Thymus (tissue), 11 donors: ENCODE data around the gene NPTX1. TPM values are rescaled to one million over a fixed set of nuclear protein-coding genes. Genes with fewer than 3 reads are reported as not detected.

Experiments used
- DNase-seq, 9 donors: peaks; one replicate each; pipeline ENCODE4 v3.0.0-alpha.2; 2013; ENCODE audit warnings: low spot score in 9 of 9, low read depth in 6 of 9, missing footprints in 1 of 9
- H3K27ac ChIP-seq, 2 donors: one replicate each; pipeline ENCODE4 v1.5.1; 2013; ENCODE audit warnings: control low read depth in 1 of 2, low read depth in 1 of 2, low read length in 1 of 2, mild to moderate bottlenecking in 1 of 2, moderate library complexity in 1 of 2
- H3K27me3 ChIP-seq, 2 donors: one replicate each; pipeline ENCODE4 v1.5.1; 2013; ENCODE audit warnings: low read length in 1 of 2; ENCODE audit not compliant: control insufficient read depth in 2 of 2, insufficient read depth in 1 of 2
- H3K36me3 ChIP-seq, 2 donors: one replicate each; pipeline ENCODE4 v1.5.1; 2013; ENCODE audit warnings: low read length in 1 of 2, mild to moderate bottlenecking in 1 of 2, moderate library complexity in 1 of 2; ENCODE audit not compliant: control insufficient read depth in 2 of 2, insufficient read depth in 2 of 2
- H3K4me1 ChIP-seq, 2 donors: one replicate each; pipeline ENCODE4 v1.5.1; 2013; ENCODE audit warnings: low read length in 2 of 2; ENCODE audit not compliant: control insufficient read depth in 2 of 2, insufficient read depth in 2 of 2
- H3K4me3 ChIP-seq, 2 donors: one replicate each; pipeline ENCODE4 v1.5.1; 2013; ENCODE audit warnings: low read length in 2 of 2, control low read depth in 1 of 2, mild to moderate bottlenecking in 1 of 2
- H3K9me3 ChIP-seq, 2 donors: one replicate each; pipeline ENCODE4 v1.5.1; 2013; ENCODE audit warnings: low read length in 1 of 2, mild to moderate bottlenecking in 1 of 2; ENCODE audit not compliant: control insufficient read depth in 2 of 2, insufficient read depth in 1 of 2
- WGBS: extraction: QIAGEN DNeasy Blood & Tissue Kit; methylation state at CpG from one replicate; pipeline ENCODE4 v1.1.7; 2013; 5-methylcytosine and 5-hydroxymethylcytosine counted together
- polyA plus RNA-seq: library from polyadenylated mRNA; stranded (reverse); fragments of 200-250 nt; gene quantifications from one replicate; pipeline ENCODE4 v1.2.3, GENCODE V29; 2013
- total RNA-seq: library from RNA; stranded (reverse); fragments of 120-200 nt; gene quantifications from one replicate; pipeline ENCODE4 v1.2.4, GENCODE V29; 2013
- donor health status: healthy.

Gene NPTX1
- total and polyA plus RNA-seq, 2 donors = 1.0 to 8.3 TPM

GRCh38 chr17:80444644-80444979 lies 31.8 kb downstream of the NPTX1 start:
- DNase-seq = no peak
- Histone ChIP-seq H3K4me3 (no peak overlapping the region), H3K9me3 (no peaks in the 10 kb centered on the region), H3K4me1 (no peaks in the 10 kb centered on the region), H3K27ac (no peak overlapping the region), H3K36me3 (no peaks in the 10 kb centered on the region), H3K27me3 (peaks cover 0 to 71% of the 10 kb centered on the region in 2 donors)
- WGBS = 80% methylated on average over 6 of the region's 6 CpGs

GRCh38 chr17:80443916-80444643 lies 32.3 kb downstream of the NPTX1 start:
- Histone ChIP-seq H3K27ac (no peak overlapping the region), H3K4me3 (no peak overlapping the region), H3K9me3 (no peaks in the 10 kb centered on the region), H3K27me3 (peaks cover 0 to 65% of the 10 kb centered on the region in 2 donors), H3K36me3 (no peaks in the 10 kb centered on the region), H3K4me1 (no peaks in the 10 kb centered on the region)
- WGBS = 65% methylated on average over 31 of the region's 31 CpGs
- no peak for DNase-seq

- Histone ChIP-seq H3K4me1 (no peaks in the 10 kb centered on the region), H3K27me3 (peaks cover 0 to 62% of the 10 kb centered on the region in 2 donors), H3K27ac (no peak overlapping the region), H3K9me3 (no peaks in the 10 kb centered on the region), H3K36me3 (no peaks in the 10 kb centered on the region), H3K4me3 (no peak overlapping the region)
- WGBS = 58% methylated on average over 12 of the region's 12 CpGs
- no peak for DNase-seq
Measured at GRCh38 chr17:80443498-80443897, 32.9 kb downstream of the NPTX1 start.

GRCh38 chr17:80442764-80443163 lies 33.6 kb downstream of the NPTX1 start:
- 71% methylated on average over 4 of the region's 4 CpGs for WGBS
- Histone ChIP-seq H3K27me3 (peaks cover 0 to 58% of the 10 kb centered on the region in 2 donors), H3K9me3 (no peaks in the 10 kb centered on the region), H3K27ac (no peak overlapping the region), H3K4me3 (no peak overlapping the region), H3K4me1 (no peaks in the 10 kb centered on the region), H3K36me3 (no peaks in the 10 kb centered on the region)
- no peak for DNase-seq

- Histone ChIP-seq H3K4me3 (no peak overlapping the region), H3K4me1 (no peaks in the 10 kb centered on the region), H3K36me3 (no peaks in the 10 kb centered on the region), H3K27ac (no peak overlapping the region), H3K27me3 (peaks cover 0 to 58% of the 10 kb centered on the region in 2 donors), H3K9me3 (no peaks in the 10 kb centered on the region)
- WGBS = 90% methylated on average over 12 of the region's 12 CpGs
- no peak for DNase-seq
Measured at GRCh38 chr17:80442323-80442659, 34.1 kb downstream of the NPTX1 start.

GRCh38 chr17:80441598-80442322 lies 34.6 kb downstream of the NPTX1 start:
- H3K9me3 ChIP-seq = no peaks in the 10 kb centered on the region
- H3K4me3 ChIP-seq = no peak overlapping the region
- WGBS = 97% methylated on average over 14 of the region's 14 CpGs
- no peaks in the 10 kb centered on the region for H3K4me1 ChIP-seq
- no peaks in the 10 kb centered on the region for H3K36me3 ChIP-seq
- no peak for DNase-seq
- no peak overlapping the region for H3K27ac ChIP-seq
- peaks cover 0 to 54% of the 10 kb centered on the region in 2 donors for H3K27me3 ChIP-seq

GRCh38 chr17:80441133-80441578 lies 35.3 kb downstream of the NPTX1 start:
- Histone ChIP-seq H3K4me1 (no peaks in the 10 kb centered on the region), H3K27me3 (peaks cover 0 to 48% of the 10 kb centered on the region in 2 donors), H3K27ac (no peak overlapping the region), H3K4me3 (no peak overlapping the region), H3K36me3 (no peaks in the 10 kb centered on the region), H3K9me3 (no peaks in the 10 kb centered on the region)
- DNase-seq = peak in 8 of 9 donors; percentile 46 to 86 (median 66)
- WGBS = 50% methylated on average over 14 of the region's 14 CpGs

- no peaks in the 10 kb centered on the region for H3K4me1 ChIP-seq
- H3K9me3 ChIP-seq = no peaks in the 10 kb centered on the region
- H3K36me3 ChIP-seq = no peaks in the 10 kb centered on the region
- DNase-seq = no peak
- H3K27me3 ChIP-seq = peaks cover 0 to 32% of the 10 kb centered on the region in 2 donors
- 92% methylated on average over 9 of the region's 9 CpGs for WGBS
- no peak overlapping the region for H3K27ac ChIP-seq
- H3K4me3 ChIP-seq = no peak overlapping the region
Measured at GRCh38 chr17:80439499-80439898, 36.9 kb downstream of the NPTX1 start.

GRCh38 chr17:80438806-80439205 lies 37.6 kb downstream of the NPTX1 start:
- H3K27ac ChIP-seq = no peak overlapping the region
- no peaks in the 10 kb centered on the region for H3K9me3 ChIP-seq
- no peaks in the 10 kb centered on the region for H3K36me3 ChIP-seq
- H3K4me1 ChIP-seq = no peaks in the 10 kb centered on the region
- no peak overlapping the region for H3K4me3 ChIP-seq
- WGBS = 96% methylated on average over 5 of the region's 5 CpGs
- H3K27me3 ChIP-seq = peaks cover 0 to 25% of the 10 kb centered on the region in 2 donors
- no peak for DNase-seq
